Hypothalamus (tissue), 51 donors: Measurements from ENCODE around the gene SDR9C7.
"Not testable (repeated sequence)": the region's sequence is repeated elsewhere in the genome, so short reads cannot be mapped to it uniquely, and the experiment has no call there.

Experiments used
- DNase-seq, 51 donors: peaks; one replicate each; lab custom pipeline; 2025; lab: John Stamatoyannopoulos, UW

Gene SDR9C7

GRCh38 chr12:56880125-56880992 lies 53.8 kb downstream of the SDR9C7 start:
- no peak for DNase-seq

GRCh38 chr12:56879240-56880124 lies 54.7 kb downstream of the SDR9C7 start:
- not testable (repeated sequence) for DNase-seq

GRCh38 chr12:56878010-56878339 lies 56.2 kb downstream of the SDR9C7 start:
- DNase-seq = no peak

GRCh38 chr12:56877195-56878009 lies 56.8 kb downstream of the SDR9C7 start:
- DNase-seq = no peak

GRCh38 chr12:56874821-56875220 lies 59.4 kb downstream of the SDR9C7 start:
- DNase-seq = no peak

- DNase-seq = no peak
These were observed 60.8 kb downstream of the SDR9C7 start for GRCh38 chr12:56873382-56873781.
